HepG2 (cell line): ENCODE measurements around the gene ARHGEF12. TPM values are rescaled to one million over a fixed set of nuclear protein-coding genes. Genes with fewer than 3 reads are reported as not detected.

Experiments
- AKAP8 ChIP-seq: sonication (generic); formaldehyde crosslinking; IDR thresholded peaks from 2 replicates; pipeline ENCODE4 v1.5.1; 2020; ENCODE audit warnings: mild to moderate bottlenecking, missing genetic modification reagents
- BHLHE40 ChIP-seq: IDR thresholded peaks from 2 replicates; pipeline ENCODE4 v1.6.1; 2011; ENCODE audit warnings: low read length, improper control_type of control experiment
- CAMTA2 ChIP-seq: sonication (generic); formaldehyde crosslinking; IDR thresholded peaks from 2 replicates; pipeline ENCODE4 v1.4.0; 2020; ENCODE audit warnings: mild to moderate bottlenecking, missing genetic modification reagents, borderline replicate concordance
- GFI1 ChIP-seq: sonication (generic); formaldehyde crosslinking; IDR thresholded peaks from 2 replicates; pipeline ENCODE4 v1.5.0; 2020; ENCODE audit warnings: missing genetic modification reagents, mild to moderate bottlenecking, borderline replicate concordance
- HMG20B ChIP-seq: conservative IDR thresholded peaks from 2 replicates; pipeline ENCODE4 v1.6.1; 2016; ENCODE audit warnings: missing genetic modification reagents, missing compliant biosample characterization
- HNRNPUL1 ChIP-seq: fragments of 200-400 bp; formaldehyde crosslinking; IDR thresholded peaks from 2 replicates; pipeline ENCODE4 v1.6.1; 2017; ENCODE audit warnings: low read depth, mild to moderate bottlenecking, low read length, moderate library complexity
- JUN ChIP-seq: sonication (generic); formaldehyde crosslinking; IDR thresholded peaks from 2 replicates; pipeline ENCODE4 v1.4.0; 2020; ENCODE audit warnings: mild to moderate bottlenecking, missing genetic modification reagents
- KLF16 ChIP-seq, 2 experiments: sonication (generic) in 1 of 2; formaldehyde crosslinking in 1 of 2; IDR thresholded peaks; 2 replicates each; pipeline versions ENCODE4 v1.6.1 to v1.8.0; 2016 to 2023; ENCODE audit warnings: missing genetic modification reagents in 2 of 2, missing compliant biosample characterization in 1 of 2
- MBNL3 ChIP-seq: fragments of 250-450 bp; sonication (Bioruptor Pico); conservative IDR thresholded peaks from 2 replicates; pipeline ENCODE4 v1.8.0; 2022; ENCODE audit warnings: mild to moderate bottlenecking, inconsistent platforms
- MED13 ChIP-seq: sonication (generic); formaldehyde crosslinking; IDR thresholded peaks from 2 replicates; pipeline ENCODE4 v1.5.0; 2020; ENCODE audit warnings: missing genetic modification reagents
- MEF2D ChIP-seq: sonication (generic); formaldehyde crosslinking; IDR thresholded peaks from 2 replicates; pipeline ENCODE4 v1.5.1; 2020; ENCODE audit warnings: mild to moderate bottlenecking, missing genetic modification reagents
- NONO ChIP-seq, 2 experiments: fragments of 450-650 bp in 1 of 2; sonication (generic) in 1 of 2; formaldehyde crosslinking in 1 of 2; IDR thresholded peaks in 1 of 2; conservative IDR thresholded peaks in 1 of 2; 2 replicates each; pipeline versions ENCODE4 v1.6.1 to v1.8.0; 2017 to 2022; ENCODE audit warnings: mild to moderate bottlenecking in 1 of 2, missing genetic modification reagents in 1 of 2, moderate library complexity in 1 of 2
- RARG ChIP-seq: sonication (generic); formaldehyde crosslinking; IDR thresholded peaks from 2 replicates; pipeline ENCODE4 v1.4.0; 2020; ENCODE audit warnings: low read depth, mild to moderate bottlenecking, missing genetic modification reagents
- SMAD3 ChIP-seq: sonication (generic); formaldehyde crosslinking; IDR thresholded peaks from 2 replicates; pipeline ENCODE4 v1.4.0; 2020; ENCODE audit warnings: missing genetic modification reagents
- SP4 ChIP-seq: sonication (generic); formaldehyde crosslinking; IDR thresholded peaks from 2 replicates; pipeline ENCODE4 v1.8.1; 2023; ENCODE audit warnings: mild to moderate bottlenecking, missing genetic modification reagents
- TP53 ChIP-seq: sonication (generic); formaldehyde crosslinking; conservative IDR thresholded peaks from 2 replicates; pipeline ENCODE4 v1.4.0; 2020; ENCODE audit warnings: missing genetic modification reagents
- XRCC5 ChIP-seq: fragments of 200-400 bp; formaldehyde crosslinking; optimal IDR thresholded peaks from 2 replicates; pipeline ENCODE3; 2017; ENCODE audit warnings: mild to moderate bottlenecking, low read length
- ZBTB25 ChIP-seq: IDR thresholded peaks from 2 replicates; pipeline ENCODE4 v1.6.1; 2018; ENCODE audit warnings: missing genetic modification reagents
- ZFYVE20 ChIP-seq: sonication (generic); formaldehyde crosslinking; IDR thresholded peaks from 2 replicates; pipeline ENCODE4 v1.8.0; 2023; ENCODE audit warnings: low read depth, mild to moderate bottlenecking, moderate library complexity, missing genetic modification reagents, borderline replicate concordance
- ZKSCAN8 ChIP-seq: IDR thresholded peaks from 2 replicates; pipeline ENCODE4 v1.6.1; 2016; ENCODE audit warnings: borderline replicate concordance, missing genetic modification reagents, missing compliant biosample characterization
- ZNF230 ChIP-seq: sonication (generic); formaldehyde crosslinking; IDR thresholded peaks from 2 replicates; pipeline ENCODE4 v1.4.0; 2020; ENCODE audit warnings: mild to moderate bottlenecking, missing genetic modification reagents
- ZNF331 ChIP-seq: sonication (generic); formaldehyde crosslinking; IDR thresholded peaks from 2 replicates; pipeline ENCODE4 v1.4.0; 2020; ENCODE audit warnings: missing genetic modification reagents
- ZNF343 ChIP-seq: sonication (generic); formaldehyde crosslinking; IDR thresholded peaks from 2 replicates; pipeline ENCODE4 v1.4.0; 2020; ENCODE audit warnings: mild to moderate bottlenecking, missing genetic modification reagents
- ZNF430 ChIP-seq: sonication (generic); formaldehyde crosslinking; IDR thresholded peaks from 2 replicates; pipeline ENCODE4 v1.9.0; 2021; ENCODE audit warnings: mild to moderate bottlenecking, missing genetic modification reagents
- ZNF432 ChIP-seq: sonication (generic); formaldehyde crosslinking; IDR thresholded peaks from 2 replicates; pipeline ENCODE4 v1.5.0; 2020; ENCODE audit warnings: missing genetic modification reagents, mild to moderate bottlenecking, borderline replicate concordance
- polyA plus RNA-seq, 8 experiments: library from polyadenylated mRNA; depleted of rRNA in 3 of 8; stranded (reverse) in 7 of 8; unstranded in 1 of 8; fragments of >200 nt; fragmentation: Illumina TruSeq in 4 of 8; extraction: Trizol in 4 of 8; gene quantifications; 2 replicates each; pipeline versions ENCODE4 v1.2.1 to v1.2.3, GENCODE V29; 2011 to 2016; ENCODE audit warnings: low read depth in 4 of 8, missing spikeins in 1 of 8, mixed read lengths in 1 of 8; ENCODE audit not compliant: insufficient read depth in 1 of 8
- total RNA-seq, 5 experiments: library from RNA; depleted of rRNA; stranded (reverse); fragments of >200 nt; fragmentation: Illumina TruSeq; extraction: Trizol; gene quantifications; 2 replicates each; pipeline ENCODE4 v1.2.3, GENCODE V29; 2016; ENCODE audit warnings: low read depth in 1 of 5
- TF ChIP-seq, protein P1 (sequence below): sonication (generic); formaldehyde crosslinking; IDR thresholded peaks from 2 replicates; pipeline ENCODE4 v1.4.0; 2020; ENCODE audit warnings: missing genetic modification reagents
- TF ChIP-seq, protein P2 (sequence below): sonication (generic); formaldehyde crosslinking; IDR thresholded peaks from 2 replicates; pipeline ENCODE4 v1.4.0; 2020; ENCODE audit warnings: mild to moderate bottlenecking, missing genetic modification reagents

The ARHGEF12 gene
- total and polyA plus RNA-seq, 2 of the 13 experiments (the other 11 are each of a cell fraction or from before 2014, with no cell fraction given) = 17.9 to 54.4 TPM

DNA sequence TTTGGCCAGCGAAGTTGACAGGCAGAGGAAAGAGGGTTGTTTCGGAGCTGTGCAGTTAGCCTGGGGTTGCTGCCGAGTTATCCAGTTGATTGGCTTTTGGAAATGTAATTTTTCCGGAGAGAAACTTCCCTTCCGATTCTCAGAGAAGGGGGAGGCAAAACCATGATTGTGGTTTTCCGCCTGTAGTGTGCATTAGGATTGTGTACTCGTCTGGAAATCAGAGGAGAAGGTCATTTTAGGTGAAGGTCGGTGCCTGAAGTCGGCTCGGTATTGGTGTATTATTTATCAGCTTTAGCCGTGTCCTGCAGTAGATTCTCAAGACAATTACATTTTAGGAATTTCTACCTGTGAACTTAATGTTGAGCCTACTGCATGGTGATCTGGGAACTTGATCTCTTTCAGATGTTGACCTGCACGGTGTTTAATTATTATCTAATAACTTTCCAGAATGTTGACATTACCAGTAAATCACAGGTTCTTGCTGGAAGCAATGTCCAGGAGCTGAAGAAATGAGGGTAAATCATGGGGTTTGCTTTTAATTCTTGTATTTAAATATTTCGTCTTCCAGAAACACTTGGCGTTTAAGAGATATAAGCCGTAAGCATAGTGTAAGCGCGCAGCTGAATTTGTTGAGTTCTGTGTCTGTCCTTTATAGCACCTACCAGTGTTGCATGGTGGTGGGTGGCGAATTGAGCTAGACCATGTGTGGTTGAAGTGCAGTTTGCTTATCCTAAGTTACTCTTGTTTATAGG, 1.3 kb downstream of the ARHGEF12 start (continued):
- TF ChIP-seq CAMTA2 (CRISPR knock-in tag) = no peak
- TF ChIP-seq HMG20B (CRISPR knock-in tag) = 0 out of 2 replicates have a peak, but pooled peaks have one; percentile 10
- TF ChIP-seq SMAD3 (CRISPR knock-in tag) = no peak
- no peak for TF ChIP-seq ZNF430
- TF ChIP-seq HNRNPUL1 = no peak
- no peak for TF ChIP-seq TP53 (CRISPR knock-in tag)
- TF ChIP-seq, protein P1, sequence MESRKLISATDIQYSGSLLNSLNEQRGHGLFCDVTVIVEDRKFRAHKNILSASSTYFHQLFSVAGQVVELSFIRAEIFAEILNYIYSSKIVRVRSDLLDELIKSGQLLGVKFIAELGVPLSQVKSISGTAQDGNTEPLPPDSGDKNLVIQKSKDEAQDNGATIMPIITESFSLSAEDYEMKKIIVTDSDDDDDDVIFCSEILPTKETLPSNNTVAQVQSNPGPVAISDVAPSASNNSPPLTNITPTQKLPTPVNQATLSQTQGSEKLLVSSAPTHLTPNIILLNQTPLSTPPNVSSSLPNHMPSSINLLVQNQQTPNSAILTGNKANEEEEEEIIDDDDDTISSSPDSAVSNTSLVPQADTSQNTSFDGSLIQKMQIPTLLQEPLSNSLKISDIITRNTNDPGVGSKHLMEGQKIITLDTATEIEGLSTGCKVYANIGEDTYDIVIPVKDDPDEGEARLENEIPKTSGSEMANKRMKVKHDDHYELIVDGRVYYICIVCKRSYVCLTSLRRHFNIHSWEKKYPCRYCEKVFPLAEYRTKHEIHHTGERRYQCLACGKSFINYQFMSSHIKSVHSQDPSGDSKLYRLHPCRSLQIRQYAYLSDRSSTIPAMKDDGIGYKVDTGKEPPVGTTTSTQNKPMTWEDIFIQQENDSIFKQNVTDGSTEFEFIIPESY (CRISPR knock-in tag) = no peak
- no peak for TF ChIP-seq MBNL3 (CRISPR knock-in tag)
- no peak for TF ChIP-seq MED13
- TF ChIP-seq BHLHE40 = no peak
- no peak for TF ChIP-seq JUN (CRISPR knock-in tag)
- no peak for TF ChIP-seq ZNF343
- no peak for TF ChIP-seq ZNF432
- TF ChIP-seq GFI1 (CRISPR knock-in tag) = peak; percentile 67; the same call in 1 of the 2 replicates
- TF ChIP-seq XRCC5 = no peak
- no peak for TF ChIP-seq ZKSCAN8 (CRISPR knock-in tag)
- TF ChIP-seq NONO (IDR thresholded peaks at IDR 0.05) = no peak
- no peak for TF ChIP-seq NONO (CRISPR knock-in tag; conservative IDR thresholded peaks at IDR 0.05)
- TF ChIP-seq ZBTB25 (CRISPR knock-in tag) = no peak
- no peak for TF ChIP-seq ZFYVE20 (CRISPR knock-in tag)
- TF ChIP-seq, protein P2, sequence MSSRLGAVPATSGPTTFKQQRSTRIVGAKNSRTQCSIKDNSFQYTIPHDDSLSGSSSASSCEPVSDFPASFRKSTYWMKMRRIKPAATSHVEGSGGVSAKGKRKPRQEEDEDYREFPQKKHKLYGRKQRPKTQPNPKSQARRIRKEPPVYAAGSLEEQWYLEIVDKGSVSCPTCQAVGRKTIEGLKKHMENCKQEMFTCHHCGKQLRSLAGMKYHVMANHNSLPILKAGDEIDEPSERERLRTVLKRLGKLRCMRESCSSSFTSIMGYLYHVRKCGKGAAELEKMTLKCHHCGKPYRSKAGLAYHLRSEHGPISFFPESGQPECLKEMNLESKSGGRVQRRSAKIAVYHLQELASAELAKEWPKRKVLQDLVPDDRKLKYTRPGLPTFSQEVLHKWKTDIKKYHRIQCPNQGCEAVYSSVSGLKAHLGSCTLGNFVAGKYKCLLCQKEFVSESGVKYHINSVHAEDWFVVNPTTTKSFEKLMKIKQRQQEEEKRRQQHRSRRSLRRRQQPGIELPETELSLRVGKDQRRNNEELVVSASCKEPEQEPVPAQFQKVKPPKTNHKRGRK (CRISPR knock-in tag) = no peak
- TF ChIP-seq ZNF331 = no peak
- 0 out of 2 replicates have a peak, but pooled peaks have one; percentile 37 for TF ChIP-seq MEF2D (CRISPR knock-in tag)
- TF ChIP-seq KLF16 (CRISPR knock-in tag; IDR thresholded peaks at IDR 0.05) = no peak
- TF ChIP-seq ZNF230 (CRISPR knock-in tag) = no peak
- no peak for TF ChIP-seq SP4 (CRISPR knock-in tag)
- TF ChIP-seq AKAP8 (CRISPR knock-in tag) = no peak
- no peak for TF ChIP-seq RARG (CRISPR knock-in tag)
